D341Med (cell line): Measurements from ENCODE around the gene HNRNPC.
"Not testable (repeated sequence)": the region's sequence is repeated elsewhere in the genome, so short reads cannot be mapped to it uniquely, and the experiment has no call there.

Source experiments
- DNase-seq: peaks from one replicate; pipeline ENCODE4 v3.0.0; 2012; ENCODE audit warnings: low spot score

Gene HNRNPC

GRCh38 chr14:21244544-21244943, 24.7 kb downstream of the HNRNPC start:
- DNase-seq, result no peak

GRCh38 chr14:21241218-21241819, 27.9 kb downstream of the HNRNPC start:
- no peak for DNase-seq

DNA sequence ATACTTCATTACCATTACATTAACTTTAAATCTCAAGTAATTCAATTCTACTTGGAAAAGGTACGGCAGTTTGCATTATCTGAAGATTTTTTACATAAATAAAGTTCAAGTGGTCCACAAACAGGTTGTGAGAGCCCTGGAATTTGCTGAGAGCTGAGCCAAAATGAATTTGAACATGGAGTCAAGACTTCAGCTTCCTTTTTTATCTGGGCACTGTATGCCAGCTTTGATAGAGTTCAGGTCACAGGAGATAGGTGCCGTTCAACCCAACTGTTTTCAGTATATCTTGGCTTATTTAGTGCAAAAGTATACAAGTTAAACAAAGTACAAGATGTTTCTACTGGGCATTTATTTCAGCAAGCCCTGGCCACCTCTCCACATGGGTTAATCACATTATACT, 28.8 kb downstream of the HNRNPC start:
- DNase-seq, result no peak

DNA sequence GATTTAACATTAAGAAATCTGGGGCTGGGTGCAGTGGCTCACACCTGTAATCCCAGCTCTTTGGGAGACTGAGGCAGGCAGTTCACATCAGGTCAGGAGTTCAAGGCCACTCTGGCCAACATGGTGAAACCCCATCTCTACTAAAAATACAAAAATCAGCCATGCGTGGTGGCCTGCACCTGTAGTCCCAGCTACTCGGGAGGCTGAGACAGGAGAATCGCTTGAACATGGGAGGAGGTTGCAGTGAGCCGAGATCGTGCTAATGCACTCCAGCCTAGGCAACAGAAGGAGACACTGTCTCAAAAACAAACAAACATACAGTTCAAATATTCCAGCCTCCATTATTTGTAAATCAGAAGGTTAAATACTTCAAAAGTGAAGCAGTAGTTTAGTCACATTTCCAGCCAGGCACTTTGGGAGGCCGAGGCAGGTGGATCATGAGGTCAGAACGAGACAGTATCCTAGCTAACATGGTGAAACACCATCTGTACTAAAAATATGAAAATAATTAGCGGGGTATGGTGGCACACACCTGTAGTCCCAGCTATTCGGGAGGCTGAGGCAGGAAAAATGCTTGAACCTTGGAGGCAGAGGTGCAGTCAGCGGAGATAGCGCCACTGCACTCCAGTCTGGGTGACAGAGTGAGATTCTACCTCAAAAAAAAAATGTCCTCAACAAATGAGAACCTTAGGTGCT, 30.3 kb downstream of the HNRNPC start:
- DNase-seq, result no peak

DNA sequence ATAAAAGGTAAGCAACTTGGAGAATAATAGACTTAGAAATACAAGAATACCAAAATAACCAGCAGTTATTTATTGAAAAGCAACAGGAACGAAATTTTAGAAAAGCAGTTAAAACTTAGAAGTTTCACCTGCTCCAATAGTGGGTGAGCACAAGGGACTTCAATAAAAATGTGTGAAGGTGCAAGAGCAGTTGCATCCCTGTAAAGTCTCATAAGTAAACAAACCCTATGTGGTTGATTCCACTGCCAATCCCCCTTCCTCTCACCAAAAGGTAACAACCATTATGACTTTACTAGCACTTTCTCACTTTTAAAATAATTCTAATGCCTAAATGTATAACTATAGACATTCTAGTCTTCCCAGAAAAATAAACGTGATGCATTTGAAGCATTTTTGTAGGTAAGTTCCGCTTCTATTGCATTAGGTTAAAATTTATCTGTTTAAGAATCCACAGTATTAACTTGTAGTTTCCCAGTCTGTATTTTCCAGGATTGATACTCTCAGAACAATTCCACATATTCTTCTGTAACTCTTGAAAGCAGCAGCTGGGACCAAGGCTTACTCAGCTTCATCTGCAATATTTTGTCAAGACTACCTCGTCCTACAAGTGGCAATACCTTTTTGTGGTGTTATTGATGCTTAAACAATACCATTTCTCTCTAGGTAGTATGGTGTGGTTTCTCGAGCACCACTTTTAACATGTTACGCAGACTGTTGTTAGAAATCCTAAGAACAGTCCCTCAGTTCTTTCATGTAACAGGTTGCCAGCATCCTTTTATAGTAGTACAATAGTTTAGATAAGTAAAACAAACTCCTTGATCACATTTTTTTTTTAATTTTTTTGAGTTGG, 32.1 kb downstream of the HNRNPC start:
- DNase-seq, result no peak

DNA sequence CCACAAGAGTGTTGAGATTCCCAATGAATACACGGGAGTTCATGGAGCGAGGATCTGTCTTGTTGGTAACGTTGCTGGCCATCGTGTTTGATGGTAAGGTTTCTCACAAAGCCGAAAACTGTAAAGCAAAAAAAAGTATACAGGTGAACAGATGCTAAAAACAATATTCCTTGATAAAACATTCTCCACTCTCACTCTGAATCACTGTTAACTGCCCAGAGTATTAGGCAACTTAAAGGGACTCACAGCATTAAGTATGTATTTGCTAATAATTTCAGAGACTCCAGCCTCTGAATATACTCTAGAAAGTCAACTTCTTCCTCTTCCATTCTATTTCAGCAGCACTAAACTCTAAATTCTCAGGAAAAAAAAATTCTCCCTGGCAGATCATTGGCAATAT, 35.1 kb downstream of the HNRNPC start:
- no peak for DNase-seq

DNA sequence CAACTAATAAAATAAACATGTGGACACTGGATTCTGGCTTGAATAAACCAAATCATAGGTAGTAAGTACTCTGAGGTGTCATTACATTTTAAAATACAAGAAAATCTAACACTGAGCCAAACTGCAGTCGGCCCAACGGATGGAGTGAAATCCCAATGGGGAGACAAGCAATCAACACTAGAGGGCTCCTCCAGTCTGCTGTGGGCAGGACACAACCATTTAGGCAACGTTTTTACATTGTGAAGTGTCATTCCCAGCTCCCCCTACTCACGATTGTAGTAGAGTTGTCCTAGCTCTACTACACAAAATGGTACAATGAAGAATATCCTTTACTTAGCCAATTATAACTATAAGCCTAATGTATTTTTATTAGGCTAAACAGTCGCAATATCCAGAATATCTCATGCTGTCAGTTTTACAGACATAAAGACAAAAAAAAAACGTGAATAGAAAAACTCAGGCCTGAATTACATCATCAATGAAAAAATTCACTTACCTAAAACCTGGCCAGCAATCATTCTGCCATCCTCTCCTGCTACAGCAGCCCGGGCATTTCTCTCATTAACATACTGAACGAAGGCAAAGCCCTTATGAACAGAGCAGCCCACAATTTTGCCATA, 35.7 kb downstream of the HNRNPC start:
- peak; percentile 64 for DNase-seq

GRCh38 chr14:21231020-21231652, 38.1 kb downstream of the HNRNPC start:
- no peak for DNase-seq

- no peak for DNase-seq
These were observed 39.4 kb downstream of the HNRNPC start for GRCh38 chr14:21229821-21230220.

GRCh38 chr14:21227981-21228380, 41.3 kb downstream of the HNRNPC start:
- DNase-seq, result no peak

DNA sequence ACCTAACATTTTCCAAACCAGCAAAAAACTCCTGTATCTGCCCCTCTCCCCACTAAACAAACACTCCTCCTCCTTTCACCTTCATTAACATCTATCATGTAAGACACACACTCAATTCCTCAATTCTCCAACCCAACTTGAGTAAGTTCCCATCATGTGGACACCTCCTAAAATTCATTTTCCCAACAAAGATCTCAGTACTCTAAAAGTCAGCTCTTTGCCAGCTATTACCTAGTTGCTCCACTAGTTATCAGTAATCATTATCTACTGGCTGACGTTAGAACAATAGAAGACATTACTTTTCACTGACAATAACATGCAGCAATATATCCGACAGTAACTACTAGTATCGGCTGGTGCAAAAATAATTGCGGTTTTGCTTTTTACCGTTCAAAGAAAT, 42.1 kb downstream of the HNRNPC start:
- no peak for DNase-seq

DNA sequence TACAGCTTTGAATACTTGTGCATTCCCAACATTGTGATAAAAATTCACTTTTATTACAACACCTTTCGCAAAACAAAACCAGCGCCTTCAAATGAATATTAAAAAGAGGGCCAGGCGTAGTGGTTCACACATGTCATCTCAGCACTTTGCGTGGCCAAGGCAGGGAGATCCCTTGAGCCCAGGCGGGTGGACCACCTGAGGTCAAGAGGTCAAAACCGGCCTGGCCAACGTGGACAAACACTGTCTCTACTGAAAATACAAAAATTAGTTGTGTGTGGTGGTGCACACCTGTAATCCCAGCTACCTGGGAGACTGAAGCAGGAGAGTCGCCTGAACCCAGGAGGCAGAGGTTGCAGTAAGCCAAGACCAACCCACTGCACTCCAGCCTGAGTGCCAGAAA, 42.8 kb downstream of the HNRNPC start:
- no peak for DNase-seq

DNA sequence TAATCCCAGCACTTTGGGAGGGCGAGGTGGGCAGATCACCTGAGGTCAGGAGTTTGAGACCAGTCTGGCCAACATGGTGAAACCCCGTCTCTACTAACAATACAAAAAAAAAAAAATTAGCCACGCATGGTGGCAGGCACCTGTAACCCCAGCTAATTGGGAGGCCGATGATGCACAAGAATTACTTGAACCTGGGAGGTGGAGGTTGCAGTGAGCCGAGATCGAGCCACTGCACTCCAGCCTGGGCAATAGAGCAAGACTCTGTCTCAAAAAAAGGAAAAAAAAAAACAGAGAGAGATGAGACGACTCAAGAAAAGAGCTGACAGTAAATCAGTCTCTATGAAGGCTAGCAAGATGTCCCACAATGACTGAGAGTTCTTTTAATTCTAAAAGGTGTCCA, 44.1 kb downstream of the HNRNPC start:
- DNase-seq, result not testable (repeated sequence)

- no peak for DNase-seq
These were observed 48.3 kb downstream of the HNRNPC start for GRCh38 chr14:21220874-21221477.

DNA sequence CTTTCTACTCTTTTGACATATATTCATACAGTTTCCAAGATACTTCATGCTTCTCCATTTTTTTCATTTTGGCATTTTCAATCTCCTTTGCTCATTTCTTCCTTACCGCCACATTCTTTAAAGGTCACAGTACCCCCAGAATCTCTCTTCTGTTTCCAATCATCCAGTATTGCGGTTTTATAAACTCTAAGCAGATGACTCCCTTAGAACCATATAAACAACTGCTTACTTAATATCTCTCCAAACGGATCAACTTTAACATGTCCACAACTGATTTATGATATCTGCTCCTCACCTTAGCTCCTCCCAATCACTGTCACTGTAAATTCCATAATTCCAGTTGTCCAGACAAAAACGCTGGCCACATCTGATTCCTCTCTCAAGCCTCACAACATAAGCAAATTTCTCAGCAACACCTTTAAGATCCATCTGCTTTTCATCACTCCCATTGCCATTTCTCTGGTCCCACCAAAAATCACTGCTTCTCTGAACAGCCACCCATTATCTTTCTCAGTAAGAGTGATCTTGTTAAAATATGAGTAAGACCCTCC, 49.6 kb downstream of the HNRNPC start:
- DNase-seq, result no peak

GRCh38 chr14:21219120-21219519, 50.1 kb downstream of the HNRNPC start:
- no peak for DNase-seq

DNA sequence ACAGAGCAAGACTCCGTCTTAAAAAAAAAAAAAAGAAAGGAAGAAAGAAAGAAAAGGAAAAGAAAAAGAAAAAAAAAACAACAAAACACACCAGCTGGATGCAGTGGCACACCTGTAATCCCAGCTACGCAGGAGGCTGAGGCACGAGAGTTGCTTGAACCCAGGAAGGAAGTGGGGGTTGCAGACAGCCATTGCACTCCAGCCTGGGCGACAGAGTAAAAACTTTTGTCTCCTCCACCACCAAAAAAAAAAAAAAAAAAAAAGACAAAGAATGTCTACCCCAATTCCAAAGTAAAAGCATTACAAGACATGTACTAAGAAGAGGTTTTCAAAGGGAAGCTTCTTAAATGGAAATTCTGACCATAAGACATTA, 53.4 kb downstream of the HNRNPC start:
- DNase-seq, result no peak

DNA sequence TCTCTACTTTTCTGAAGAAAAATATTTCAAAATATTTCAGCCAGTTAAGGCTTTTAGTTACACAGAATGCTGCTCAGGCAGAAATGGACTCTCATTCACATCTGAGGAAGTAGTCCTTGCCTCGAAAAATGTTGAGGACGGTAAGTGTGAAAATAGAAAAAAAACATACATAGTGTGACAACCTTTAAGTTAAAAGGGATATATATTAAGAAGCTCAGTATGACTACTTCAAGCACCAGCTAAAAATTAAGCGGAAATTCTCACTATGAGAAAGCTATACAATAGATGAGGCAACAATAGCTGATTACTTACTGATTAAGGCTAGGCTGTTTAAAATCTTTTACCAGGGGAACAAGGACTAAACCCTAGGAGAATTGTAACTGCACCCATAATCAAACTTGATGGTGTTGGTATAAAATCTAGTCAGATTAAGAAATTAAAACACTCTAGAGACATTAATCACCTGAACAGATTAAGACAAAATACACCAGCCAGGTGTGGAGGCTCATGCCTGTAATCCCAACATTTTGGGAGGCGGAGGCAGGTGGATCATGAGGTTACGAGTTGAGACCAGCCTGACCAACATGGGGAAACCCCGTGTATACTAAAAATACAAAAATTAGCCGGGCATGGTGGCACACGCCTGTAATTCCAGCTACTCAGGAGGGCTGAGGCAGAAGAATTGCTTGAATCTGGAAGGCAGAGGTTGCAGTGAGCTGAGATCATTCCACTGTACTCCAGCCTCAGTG, 53.9 kb downstream of the HNRNPC start:
- no peak for DNase-seq

GRCh38 chr14:21213652-21214051, 55.6 kb downstream of the HNRNPC start:
- DNase-seq, result no peak

GRCh38 chr14:21212824-21213223, 56.4 kb downstream of the HNRNPC start:
- not testable (repeated sequence) for DNase-seq

DNA sequence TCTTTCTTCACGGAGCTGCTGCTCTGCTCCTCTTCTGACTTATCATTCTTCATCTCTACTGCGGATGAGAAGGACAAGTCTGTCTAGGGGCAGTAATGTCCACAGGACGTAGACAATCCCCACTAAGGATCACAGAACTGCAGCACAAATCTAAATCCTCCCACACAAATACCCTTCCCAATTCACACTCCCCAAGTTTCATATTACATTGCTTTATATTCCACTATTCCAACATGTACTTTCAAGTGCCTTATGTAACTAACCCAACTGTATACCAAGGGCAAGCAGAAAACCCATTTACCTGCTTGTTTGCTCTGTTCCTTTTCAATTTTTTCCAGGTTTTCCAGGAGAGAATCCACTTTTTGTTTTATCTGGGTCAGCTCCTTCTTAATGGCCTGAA, 57.7 kb downstream of the HNRNPC start:
- no peak for DNase-seq
